K562 (cell line): Measurements from ENCODE around the gene MRPL55. TPM values are rescaled to one million over a fixed set of nuclear protein-coding genes. Genes with fewer than 3 reads are reported as not detected.

ENCODE experiments used
- BCL6 ChIP-seq: fragments of 250-450 bp; sonication (Bioruptor Pico); IDR thresholded peaks from 2 replicates; pipeline ENCODE4 v1.4.0; 2020
- C11orf30 ChIP-seq: fragments of 450-650 bp; IDR thresholded peaks from 2 replicates; pipeline ENCODE4 v1.6.1; 2016; ENCODE audit warnings: low read depth, mild to moderate bottlenecking
- CBFA2T3 ChIP-seq: fragments of 450-650 bp; IDR thresholded peaks from 2 replicates; pipeline ENCODE4 v1.6.1; 2017
- DPF2 ChIP-seq: fragments of 450-650 bp; IDR thresholded peaks from 2 replicates; pipeline ENCODE4 v1.6.1; 2016
- FOXA3 ChIP-seq, 2 experiments: fragments of 450-650 bp in 1 of 2; sonication (generic) in 1 of 2; formaldehyde crosslinking; IDR thresholded peaks in 1 of 2; conservative IDR thresholded peaks in 1 of 2; 2 replicates each; pipeline versions ENCODE4 v1.4.0 to v1.8.0; 2020 to 2022; ENCODE audit warnings: mild to moderate bottlenecking in 2 of 2, missing genetic modification reagents in 1 of 2
- FOXK2 ChIP-seq, 2 experiments: fragments of 450-650 bp; IDR thresholded peaks in 1 of 2; conservative IDR thresholded peaks in 1 of 2; 2 replicates each; pipeline ENCODE4 v1.6.1; 2016; ENCODE audit warnings: low read depth in 2 of 2, mild to moderate bottlenecking in 1 of 2
- HMG20A ChIP-seq: fragments of 450-650 bp; formaldehyde crosslinking; conservative IDR thresholded peaks from 2 replicates; pipeline ENCODE4 v1.4.0; 2020; ENCODE audit warnings: mild to moderate bottlenecking, mixed read lengths
- MEF2D ChIP-seq: conservative IDR thresholded peaks from 2 replicates; pipeline ENCODE4 v1.6.1; 2016; ENCODE audit warnings: low read depth, missing genetic modification characterization, missing compliant biosample characterization
- NCOA1 ChIP-seq: fragments of 450-650 bp; IDR thresholded peaks from 2 replicates; pipeline ENCODE4 v1.6.1; 2016; ENCODE audit warnings: low read depth
- NR2C1 ChIP-seq, 2 experiments: fragments of 450-650 bp; IDR thresholded peaks; 2 replicates each; pipeline ENCODE4 v1.6.1; 2017; ENCODE audit warnings: mild to moderate bottlenecking in 2 of 2, antibody characterized with exemption in 1 of 2, inconsistent platforms in 1 of 2, missing compliant biosample characterization in 1 of 2, missing genetic modification characterization in 1 of 2
- POLR2H ChIP-seq: IDR thresholded peaks from 2 replicates; pipeline ENCODE4 v1.6.1; 2016; ENCODE audit warnings: missing genetic modification characterization, low read depth, mild to moderate bottlenecking, control low read depth, missing compliant biosample characterization, moderate library complexity
- RCOR1 ChIP-seq, 2 experiments: IDR thresholded peaks; 2 replicates each; pipeline ENCODE4 v1.6.1; 2012; ENCODE audit warnings: low read depth in 2 of 2, low read length in 2 of 2, borderline replicate concordance in 1 of 2, improper control_type of control experiment in 1 of 2
- TCF7 ChIP-seq: sonication (generic); IDR thresholded peaks from 2 replicates; pipeline ENCODE4 v1.6.1; 2016; ENCODE audit warnings: antibody characterized with exemption, borderline replicate concordance
- ZNF589 ChIP-seq: fragments of 200-800 bp; sonication (Bioruptor generic); IDR thresholded peaks from 2 replicates; pipeline ENCODE4 v1.6.1; 2016; ENCODE audit warnings: low read depth, missing genetic modification characterization, missing compliant biosample characterization
- ZNF644 ChIP-seq: fragments of 200-800 bp; sonication (Bioruptor generic); IDR thresholded peaks from 2 replicates; pipeline ENCODE4 v1.6.1; 2016; ENCODE audit warnings: low read depth, missing genetic modification characterization, missing compliant biosample characterization
- polyA plus RNA-seq, 8 experiments: library from polyadenylated mRNA; depleted of rRNA in 4 of 8; stranded (reverse) in 5 of 8; unstranded in 3 of 8; fragments of >200 nt; fragmentation: Nextera tagmentation in 2 of 8; fragmentation: Illumina TruSeq in 1 of 8; extraction: Ambion mirVana in 2 of 8; extraction: Trizol in 1 of 8; gene quantifications; 2 replicates each; pipeline versions ENCODE4 v1.2.1 to v1.2.3, GENCODE V29; 2011 to 2014; ENCODE audit warnings: inconsistent platforms in 1 of 8, missing spikeins in 1 of 8
- total RNA-seq, 7 experiments: library from RNA; depleted of rRNA in 6 of 7; stranded (reverse); fragments of >200 nt in 6 of 7; fragmentation: Illumina TruSeq in 2 of 7; extraction: Trizol in 2 of 7; gene quantifications; 2 replicates each; pipeline versions ENCODE4 v1.2.1 to v1.2.3, GENCODE V29; 2011 to 2021; ENCODE audit warnings: low replicate concordance in 1 of 7
- TF ChIP-seq, protein P1 (sequence below), 3 experiments: IDR thresholded peaks in 2 of 3; conservative IDR thresholded peaks in 1 of 3; 2 replicates each; pipeline ENCODE4 v1.5.1; 2011 to 2012; ENCODE audit warnings: low read length in 3 of 3, mild to moderate bottlenecking in 3 of 3, control low read depth in 2 of 3, improper control_type of control experiment in 1 of 3, inconsistent platforms in 1 of 3, low read depth in 1 of 3, mixed read lengths in 1 of 3, moderate library complexity in 1 of 3; ENCODE audit not compliant: insufficient read depth in 2 of 3
- TF ChIP-seq, protein P2 (sequence below), 2 experiments: fragments of 450-650 bp in 1 of 2; IDR thresholded peaks; 2 replicates each; pipeline ENCODE4 v1.6.1; 2011 to 2017; ENCODE audit warnings: low read depth in 2 of 2, antibody characterized with exemption in 1 of 2, borderline replicate concordance in 1 of 2, low read length in 1 of 2, mild to moderate bottlenecking in 1 of 2, mixed read lengths in 1 of 2; ENCODE audit not compliant: control insufficient read depth in 1 of 2
- TF ChIP-seq, protein P3 (sequence below): sonication (generic); formaldehyde crosslinking; IDR thresholded peaks from 2 replicates; pipeline ENCODE4 v1.8.0; 2022; ENCODE audit warnings: missing genetic modification reagents, mild to moderate bottlenecking, borderline replicate concordance
- TF ChIP-seq, protein P4 (sequence below): sonication (generic); formaldehyde crosslinking; IDR thresholded peaks from 2 replicates; pipeline ENCODE4 v1.8.0; 2022; ENCODE audit warnings: mild to moderate bottlenecking, missing genetic modification reagents, borderline replicate concordance

The MRPL55 gene
- total and polyA plus RNA-seq, 9 of the 15 experiments (the other 6 are each of a cell fraction or from before 2014, with no cell fraction given) = 34.9 to 228 (median 81.0) TPM

DNA sequence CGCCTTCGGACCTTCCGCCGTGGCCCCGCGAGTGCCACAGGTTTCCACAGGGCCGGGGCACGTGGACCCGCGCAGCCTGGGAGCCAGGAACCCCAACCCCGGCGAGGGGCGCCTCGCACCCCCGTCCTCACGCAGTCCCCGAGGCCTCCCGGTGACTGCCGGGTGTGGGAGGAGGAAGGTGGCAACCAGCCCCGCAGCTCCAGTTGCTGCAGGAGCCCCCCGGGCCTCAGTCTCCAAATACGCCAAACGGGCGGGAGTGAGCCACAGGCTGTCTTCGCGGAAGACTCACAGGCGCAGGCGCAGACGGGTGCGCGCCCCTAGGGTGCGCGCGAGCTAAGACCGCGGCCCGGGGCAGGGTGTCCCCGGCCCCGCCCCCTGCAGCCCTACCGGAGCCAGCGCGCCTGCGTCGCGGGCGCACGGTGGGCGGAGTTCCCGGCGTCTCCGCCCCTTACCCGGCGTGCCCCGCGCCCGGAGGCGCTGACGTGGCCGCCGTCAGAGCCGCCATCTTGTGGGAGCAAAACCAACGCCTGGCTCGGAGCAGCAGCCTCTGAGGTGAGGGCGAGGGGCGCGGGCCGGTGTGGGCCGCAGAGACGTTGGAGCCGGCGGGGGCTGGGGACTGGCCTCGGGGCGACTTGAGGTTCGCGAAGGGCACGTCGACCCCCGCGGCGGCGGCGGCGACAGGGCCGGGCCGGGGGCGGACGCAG is 26.7 kb downstream of the MRPL55 start, which contains the start of gene ARF1 (continued):
- TF ChIP-seq, protein P1, sequence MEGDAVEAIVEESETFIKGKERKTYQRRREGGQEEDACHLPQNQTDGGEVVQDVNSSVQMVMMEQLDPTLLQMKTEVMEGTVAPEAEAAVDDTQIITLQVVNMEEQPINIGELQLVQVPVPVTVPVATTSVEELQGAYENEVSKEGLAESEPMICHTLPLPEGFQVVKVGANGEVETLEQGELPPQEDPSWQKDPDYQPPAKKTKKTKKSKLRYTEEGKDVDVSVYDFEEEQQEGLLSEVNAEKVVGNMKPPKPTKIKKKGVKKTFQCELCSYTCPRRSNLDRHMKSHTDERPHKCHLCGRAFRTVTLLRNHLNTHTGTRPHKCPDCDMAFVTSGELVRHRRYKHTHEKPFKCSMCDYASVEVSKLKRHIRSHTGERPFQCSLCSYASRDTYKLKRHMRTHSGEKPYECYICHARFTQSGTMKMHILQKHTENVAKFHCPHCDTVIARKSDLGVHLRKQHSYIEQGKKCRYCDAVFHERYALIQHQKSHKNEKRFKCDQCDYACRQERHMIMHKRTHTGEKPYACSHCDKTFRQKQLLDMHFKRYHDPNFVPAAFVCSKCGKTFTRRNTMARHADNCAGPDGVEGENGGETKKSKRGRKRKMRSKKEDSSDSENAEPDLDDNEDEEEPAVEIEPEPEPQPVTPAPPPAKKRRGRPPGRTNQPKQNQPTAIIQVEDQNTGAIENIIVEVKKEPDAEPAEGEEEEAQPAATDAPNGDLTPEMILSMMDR (IDR thresholded peaks at IDR 0.05 in 2 of 3, conservative IDR thresholded peaks at IDR 0.05 in 1 of 3; ENCODE audit: insufficient read depth in 2 of 3, low read depth in 1 of 3, low read length in 3 of 3) = peak in 2 of 3 experiments; percentile 13 to 33; a peak in 2 of 6 replicates
- TF ChIP-seq NCOA1 (no peak), MEF2D (no peak), RCOR1 (IDR thresholded peaks at IDR 0.05; ENCODE audit: borderline replicate concordance in 1 of 2, low read depth in 2 of 2, low read length in 2 of 2) (peak; percentile 39 to 49; a peak in 2 of 4 replicates), ZNF644 (tag) (no peak), FOXA3 (CRISPR knock-in tag; conservative IDR thresholded peaks at IDR 0.05 in 1 of 2, IDR thresholded peaks at IDR 0.05 in 1 of 2) (peak; percentile 11 to 64; a peak in 1 of 4 replicates), DPF2 (no peak), POLR2H (tag) (peak; percentile 77), TCF7 (peak; percentile 54), BCL6 (CRISPR knock-in tag) (no peak), HMG20A (CRISPR knock-in tag) (no peak), ZNF589 (no peak), C11orf30 (no peak), FOXK2 (conservative IDR thresholded peaks at IDR 0.05 in 1 of 2, IDR thresholded peaks at IDR 0.05 in 1 of 2; ENCODE audit: low read depth in 2 of 2) (no peak), CBFA2T3 (peak; percentile 2; the same call in 1 of the 2 replicates), NR2C1 (IDR thresholded peaks at IDR 0.05) (no peak), NR2C1 (tag; IDR thresholded peaks at IDR 0.05) (no peak)
- TF ChIP-seq, protein P2, sequence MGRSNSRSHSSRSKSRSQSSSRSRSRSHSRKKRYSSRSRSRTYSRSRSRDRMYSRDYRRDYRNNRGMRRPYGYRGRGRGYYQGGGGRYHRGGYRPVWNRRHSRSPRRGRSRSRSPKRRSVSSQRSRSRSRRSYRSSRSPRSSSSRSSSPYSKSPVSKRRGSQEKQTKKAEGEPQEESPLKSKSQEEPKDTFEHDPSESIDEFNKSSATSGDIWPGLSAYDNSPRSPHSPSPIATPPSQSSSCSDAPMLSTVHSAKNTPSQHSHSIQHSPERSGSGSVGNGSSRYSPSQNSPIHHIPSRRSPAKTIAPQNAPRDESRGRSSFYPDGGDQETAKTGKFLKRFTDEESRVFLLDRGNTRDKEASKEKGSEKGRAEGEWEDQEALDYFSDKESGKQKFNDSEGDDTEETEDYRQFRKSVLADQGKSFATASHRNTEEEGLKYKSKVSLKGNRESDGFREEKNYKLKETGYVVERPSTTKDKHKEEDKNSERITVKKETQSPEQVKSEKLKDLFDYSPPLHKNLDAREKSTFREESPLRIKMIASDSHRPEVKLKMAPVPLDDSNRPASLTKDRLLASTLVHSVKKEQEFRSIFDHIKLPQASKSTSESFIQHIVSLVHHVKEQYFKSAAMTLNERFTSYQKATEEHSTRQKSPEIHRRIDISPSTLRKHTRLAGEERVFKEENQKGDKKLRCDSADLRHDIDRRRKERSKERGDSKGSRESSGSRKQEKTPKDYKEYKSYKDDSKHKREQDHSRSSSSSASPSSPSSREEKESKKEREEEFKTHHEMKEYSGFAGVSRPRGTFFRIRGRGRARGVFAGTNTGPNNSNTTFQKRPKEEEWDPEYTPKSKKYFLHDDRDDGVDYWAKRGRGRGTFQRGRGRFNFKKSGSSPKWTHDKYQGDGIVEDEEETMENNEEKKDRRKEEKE (IDR thresholded peaks at IDR 0.05; ENCODE audit: borderline replicate concordance in 1 of 2, control insufficient read depth in 1 of 2, low read depth in 2 of 2, low read length in 1 of 2) = no peak
- TF ChIP-seq, protein P3, sequence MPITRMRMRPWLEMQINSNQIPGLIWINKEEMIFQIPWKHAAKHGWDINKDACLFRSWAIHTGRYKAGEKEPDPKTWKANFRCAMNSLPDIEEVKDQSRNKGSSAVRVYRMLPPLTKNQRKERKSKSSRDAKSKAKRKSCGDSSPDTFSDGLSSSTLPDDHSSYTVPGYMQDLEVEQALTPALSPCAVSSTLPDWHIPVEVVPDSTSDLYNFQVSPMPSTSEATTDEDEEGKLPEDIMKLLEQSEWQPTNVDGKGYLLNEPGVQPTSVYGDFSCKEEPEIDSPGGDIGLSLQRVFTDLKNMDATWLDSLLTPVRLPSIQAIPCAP (CRISPR knock-in tag) = no peak
- TF ChIP-seq, protein P4, sequence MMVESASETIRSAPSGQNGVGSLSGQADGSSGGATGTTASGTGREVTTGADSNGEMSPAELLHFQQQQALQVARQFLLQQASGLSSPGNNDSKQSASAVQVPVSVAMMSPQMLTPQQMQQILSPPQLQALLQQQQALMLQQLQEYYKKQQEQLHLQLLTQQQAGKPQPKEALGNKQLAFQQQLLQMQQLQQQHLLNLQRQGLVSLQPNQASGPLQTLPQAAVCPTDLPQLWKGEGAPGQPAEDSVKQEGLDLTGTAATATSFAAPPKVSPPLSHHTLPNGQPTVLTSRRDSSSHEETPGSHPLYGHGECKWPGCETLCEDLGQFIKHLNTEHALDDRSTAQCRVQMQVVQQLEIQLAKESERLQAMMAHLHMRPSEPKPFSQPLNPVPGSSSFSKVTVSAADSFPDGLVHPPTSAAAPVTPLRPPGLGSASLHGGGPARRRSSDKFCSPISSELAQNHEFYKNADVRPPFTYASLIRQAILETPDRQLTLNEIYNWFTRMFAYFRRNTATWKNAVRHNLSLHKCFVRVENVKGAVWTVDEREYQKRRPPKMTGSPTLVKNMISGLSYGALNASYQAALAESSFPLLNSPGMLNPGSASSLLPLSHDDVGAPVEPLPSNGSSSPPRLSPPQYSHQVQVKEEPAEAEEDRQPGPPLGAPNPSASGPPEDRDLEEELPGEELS (CRISPR knock-in tag) = no peak
